ENCODE results near the gene TRIP6. TPM values are rescaled to one million over a fixed set of nuclear protein-coding genes. Genes with fewer than 3 reads are reported as not detected.
A peak's percentile ranks its signal among the peaks of the same experiment; 100 is the strongest.

Gene TRIP6
- total and polyA plus RNA-seq, 5 donors from 2014 or later = 2.8 to 8.4 (median 3.7) TPM

DNA sequence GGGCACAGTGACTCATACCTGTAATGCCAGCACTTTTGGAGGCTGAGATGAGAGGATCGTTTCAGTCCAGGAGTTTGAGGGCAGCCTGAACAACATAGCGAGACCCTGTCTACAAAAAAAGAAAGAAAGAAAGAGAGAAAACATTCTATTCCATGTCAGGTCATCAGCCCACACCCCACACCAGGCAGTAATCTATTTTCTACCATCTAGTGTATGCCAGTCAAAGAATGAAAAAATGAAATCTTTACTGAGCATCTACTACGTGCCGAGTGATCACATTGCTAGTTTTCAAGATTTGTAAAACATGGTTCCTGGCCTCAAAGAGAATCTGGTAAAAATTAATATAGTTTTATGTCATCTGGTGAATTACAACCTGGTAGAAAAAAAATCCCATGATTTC is 36.8 kb upstream of the TRIP6 start:
- H3K4me1 Mint-ChIP-seq = peaks cover 0 to 26% (median 11%) of the 10 kb centered on the region in 4 donors
- H3K36me3 ChIP-seq (ENCODE audit: control insufficient read depth, insufficient read depth, low read length) = no peaks in the 10 kb centered on the region
- no peak for DNase-seq
- no peak overlapping the region for H3K4me3 Mint-ChIP-seq
- H3K9me3 ChIP-seq (ENCODE audit: control insufficient read depth in 2 of 2, low read length in 2 of 2) = no peaks in the 10 kb centered on the region
- H3K27me3 Mint-ChIP-seq = peaks cover 52% of the 10 kb centered on the region
- peaks cover 20% of the 10 kb centered on the region for H3K4me1 ChIP-seq (ENCODE audit: control insufficient read depth, insufficient read depth, low read length, poor library complexity, severe bottlenecking)
- no peak for ATAC-seq (ENCODE audit: low read depth in 2 of 2)
- no peak overlapping the region for H3K27ac ChIP-seq (ENCODE audit: insufficient read depth, low read length, poor library complexity, severe bottlenecking)
- no peaks in the 10 kb centered on the region for H3K36me3 Mint-ChIP-seq
- peaks cover 9% of the 10 kb centered on the region for H3K27me3 ChIP-seq (ENCODE audit: control insufficient read depth, insufficient read depth, low read length)
- H3K27ac Mint-ChIP-seq = no peak overlapping the region
- H3K9me3 Mint-ChIP-seq = peaks cover 0 to 2% (median 0%) of the 10 kb centered on the region in 7 donors
- H3K4me3 ChIP-seq (ENCODE audit: low read depth, low read length) = no peak overlapping the region

DNA sequence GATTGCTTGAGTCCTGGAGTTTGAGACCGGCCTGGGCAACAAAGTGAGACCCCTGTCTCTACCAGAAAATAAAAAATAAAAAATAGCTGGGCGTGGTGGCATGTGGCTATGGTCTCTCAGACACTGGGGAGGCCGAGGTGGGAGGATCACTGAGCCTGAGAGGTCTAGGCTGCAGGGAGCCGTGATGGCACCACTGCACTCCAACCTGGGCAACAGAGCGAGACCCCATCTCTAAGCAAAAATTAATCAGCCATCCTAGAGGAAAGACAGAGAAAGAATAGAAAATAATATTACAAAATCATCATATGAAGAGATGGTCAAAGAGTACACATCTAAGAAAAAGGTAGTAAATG is 34.9 kb upstream of the TRIP6 start:
- peaks cover 4% of the 10 kb centered on the region for H3K27me3 ChIP-seq (ENCODE audit: control insufficient read depth, insufficient read depth, low read length)
- peaks cover 14% of the 10 kb centered on the region for H3K4me1 ChIP-seq (ENCODE audit: control insufficient read depth, insufficient read depth, low read length, poor library complexity, severe bottlenecking)
- no peaks in the 10 kb centered on the region for H3K36me3 Mint-ChIP-seq
- DNase-seq (no peak), ATAC-seq (ENCODE audit: low read depth in 2 of 2) (no peak)
- peaks cover 0 to 2% (median 0%) of the 10 kb centered on the region in 7 donors for H3K9me3 Mint-ChIP-seq
- H3K4me3 ChIP-seq (ENCODE audit: low read depth, low read length) = no peak overlapping the region
- no peaks in the 10 kb centered on the region for H3K9me3 ChIP-seq (ENCODE audit: control insufficient read depth in 2 of 2, low read length in 2 of 2)
- H3K4me3 Mint-ChIP-seq = no peak overlapping the region
- peaks cover 0 to 23% (median 10%) of the 10 kb centered on the region in 4 donors for H3K4me1 Mint-ChIP-seq
- H3K36me3 ChIP-seq (ENCODE audit: control insufficient read depth, insufficient read depth, low read length) = no peaks in the 10 kb centered on the region
- H3K27ac ChIP-seq (ENCODE audit: insufficient read depth, low read length, poor library complexity, severe bottlenecking) = no peak overlapping the region
- H3K27me3 Mint-ChIP-seq = peaks cover 39% of the 10 kb centered on the region
- H3K27ac Mint-ChIP-seq = no peak overlapping the region

DNA sequence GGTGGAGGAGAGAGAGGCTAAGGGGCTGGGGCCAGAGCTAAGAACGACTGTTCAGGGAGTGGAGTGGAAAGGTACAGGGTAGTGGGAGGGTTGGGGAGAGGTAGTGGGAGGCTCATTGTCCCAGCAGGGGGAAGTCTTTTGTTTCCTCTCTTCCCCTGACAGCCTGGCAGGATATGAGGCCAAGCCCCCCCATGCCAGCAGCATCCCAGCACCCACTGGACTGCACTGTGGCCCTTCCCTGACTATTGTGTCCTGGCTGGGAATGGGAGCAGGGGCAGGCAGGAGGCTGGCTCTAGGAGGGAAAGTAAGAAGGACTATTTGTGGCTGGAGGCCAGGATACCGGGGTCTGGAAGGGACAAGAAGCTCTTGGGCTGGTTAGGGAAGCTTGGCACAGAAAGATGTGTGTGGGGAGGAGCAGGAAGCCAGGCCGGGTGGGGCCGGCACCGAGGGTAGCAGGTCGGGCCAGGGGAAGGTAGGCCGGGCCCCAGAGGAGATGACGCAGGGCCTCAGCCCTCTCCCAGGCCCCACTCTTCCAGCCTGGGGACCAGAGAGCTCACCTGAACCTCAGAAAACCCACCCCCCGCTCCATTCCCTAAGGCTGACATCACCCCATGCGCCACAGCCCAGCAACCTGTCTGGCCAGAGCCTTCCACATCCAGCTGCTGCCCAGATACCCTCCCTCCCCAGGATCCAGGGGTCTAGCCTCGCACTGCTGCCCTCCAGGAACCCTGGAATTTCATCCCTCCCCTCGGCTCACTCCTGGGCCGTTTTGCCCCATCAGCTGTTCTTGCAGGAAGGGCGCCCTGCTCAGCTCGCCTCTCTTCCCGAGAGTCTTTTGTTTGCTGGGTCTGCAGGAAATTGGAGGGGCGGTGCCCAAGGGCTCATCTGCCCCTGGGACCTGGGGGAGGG is 31.0 kb upstream of the TRIP6 start:
- Mint-ChIP-seq H3K4me3 (peak overlapping the region in 2 of 4 donors; percentile 64 to 90), H3K27me3 (peaks cover 10% of the 10 kb centered on the region), H3K9me3 (peaks cover 0 to 2% (median 0%) of the 10 kb centered on the region in 7 donors), H3K36me3 (no peaks in the 10 kb centered on the region), H3K27ac (peak overlapping the region in 2 of 3 donors; percentile 56 to 74), H3K4me1 (peaks cover 0 to 16% (median 8%) of the 10 kb centered on the region in 4 donors)
- ATAC-seq (ENCODE audit: low read depth in 2 of 2) = no peak
- H3K27ac ChIP-seq (ENCODE audit: insufficient read depth, low read length, poor library complexity, severe bottlenecking) = no peak overlapping the region
- no peak for DNase-seq
- H3K36me3 ChIP-seq (ENCODE audit: control insufficient read depth, insufficient read depth, low read length) = no peaks in the 10 kb centered on the region
- H3K4me1 ChIP-seq (ENCODE audit: control insufficient read depth, insufficient read depth, low read length, poor library complexity, severe bottlenecking) = no peaks in the 10 kb centered on the region
- no peak overlapping the region for H3K4me3 ChIP-seq (ENCODE audit: low read depth, low read length)
- H3K9me3 ChIP-seq (ENCODE audit: control insufficient read depth in 2 of 2, low read length in 2 of 2) = no peaks in the 10 kb centered on the region
- no peaks in the 10 kb centered on the region for H3K27me3 ChIP-seq (ENCODE audit: control insufficient read depth, insufficient read depth, low read length)

DNA sequence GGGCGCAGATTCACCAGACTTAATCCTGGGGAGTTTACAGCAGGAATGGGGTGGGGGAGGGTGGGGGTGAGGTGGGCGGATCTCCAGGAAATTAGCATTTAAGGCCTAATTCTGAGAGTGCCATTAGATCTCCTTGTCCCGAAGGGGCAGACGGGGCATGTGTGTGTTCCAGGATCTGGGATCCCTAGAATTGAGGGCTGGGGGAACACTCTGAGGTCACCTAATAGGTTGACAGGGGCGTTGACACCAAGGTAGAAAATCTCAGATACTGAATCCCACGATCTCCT is 30.4 kb upstream of the TRIP6 start:
- Mint-ChIP-seq H3K27me3 (peaks cover 6% of the 10 kb centered on the region), H3K4me3 (peak overlapping the region; percentile 80 to 94 (median 88)), H3K9me3 (peaks cover 0 to 2% (median 0%) of the 10 kb centered on the region in 7 donors), H3K4me1 (peaks cover 0 to 16% (median 8%) of the 10 kb centered on the region in 4 donors), H3K27ac (peak overlapping the region in 2 of 3 donors; percentile 82 to 88), H3K36me3 (no peaks in the 10 kb centered on the region)
- Histone ChIP-seq H3K9me3 (ENCODE audit: control insufficient read depth in 2 of 2, low read length in 2 of 2) (no peaks in the 10 kb centered on the region), H3K36me3 (ENCODE audit: control insufficient read depth, insufficient read depth, low read length) (no peaks in the 10 kb centered on the region), H3K27me3 (ENCODE audit: control insufficient read depth, insufficient read depth, low read length) (no peaks in the 10 kb centered on the region), H3K4me1 (ENCODE audit: control insufficient read depth, insufficient read depth, low read length, poor library complexity, severe bottlenecking) (no peaks in the 10 kb centered on the region), H3K4me3 (ENCODE audit: low read depth, low read length) (peak overlapping the region; percentile 61), H3K27ac (ENCODE audit: insufficient read depth, low read length, poor library complexity, severe bottlenecking) (no peak overlapping the region)
- DNase-seq (no peak), ATAC-seq (ENCODE audit: low read depth in 2 of 2) (no peak)

DNA sequence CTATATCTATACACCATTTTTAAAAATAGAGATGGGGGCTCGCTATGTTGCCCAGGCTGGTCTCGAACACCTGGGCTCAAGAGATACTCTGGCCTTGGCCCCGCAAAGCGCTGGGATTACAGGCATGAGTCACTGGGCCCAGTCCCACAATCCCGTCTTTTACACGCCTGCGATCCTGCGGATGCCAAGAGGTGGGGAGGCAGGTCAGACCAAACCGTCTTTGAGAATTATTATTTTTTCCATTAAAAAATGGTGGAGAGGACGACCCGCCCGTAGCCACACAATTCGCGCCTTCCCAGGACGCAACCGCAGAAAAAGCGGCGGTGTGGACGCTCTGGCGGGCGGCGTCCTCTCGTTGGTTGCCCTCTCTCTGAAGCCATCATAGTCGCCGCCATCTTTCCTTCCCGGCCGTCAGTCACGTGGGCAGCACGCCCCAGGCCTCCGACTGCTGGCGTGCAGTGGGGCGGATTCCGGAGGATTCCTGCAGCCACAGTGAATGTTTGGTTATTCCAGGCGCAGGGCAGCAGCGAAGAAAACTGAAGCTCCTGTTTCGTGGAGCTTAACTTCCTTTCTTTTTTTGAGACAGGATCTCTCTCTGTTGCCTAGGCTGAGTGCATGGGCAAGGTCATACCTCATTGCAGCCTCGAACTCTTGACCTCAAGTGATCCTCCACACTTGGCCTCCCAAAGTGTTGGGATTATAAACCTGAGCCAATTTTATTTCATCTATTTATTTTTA is 29.9 kb upstream of the TRIP6 start:
- Histone ChIP-seq H3K4me1 (ENCODE audit: control insufficient read depth, insufficient read depth, low read length, poor library complexity, severe bottlenecking) (no peaks in the 10 kb centered on the region), H3K27me3 (ENCODE audit: control insufficient read depth, insufficient read depth, low read length) (no peaks in the 10 kb centered on the region), H3K27ac (ENCODE audit: insufficient read depth, low read length, poor library complexity, severe bottlenecking) (no peak overlapping the region), H3K9me3 (ENCODE audit: control insufficient read depth in 2 of 2, low read length in 2 of 2) (no peaks in the 10 kb centered on the region), H3K36me3 (ENCODE audit: control insufficient read depth, insufficient read depth, low read length) (no peaks in the 10 kb centered on the region), H3K4me3 (ENCODE audit: low read depth, low read length) (peak overlapping the region; percentile 61)
- Mint-ChIP-seq H3K27me3 (peaks cover 2% of the 10 kb centered on the region), H3K4me1 (peaks cover 0 to 16% (median 8%) of the 10 kb centered on the region in 4 donors), H3K9me3 (peaks cover 0 to 2% (median 0%) of the 10 kb centered on the region in 7 donors), H3K27ac (peak overlapping the region; percentile 82 to 88 (median 86)), H3K4me3 (peak overlapping the region; percentile 80 to 94 (median 88)), H3K36me3 (no peaks in the 10 kb centered on the region)
- ATAC-seq (ENCODE audit: low read depth in 2 of 2) (peak; percentile 97 to 98), DNase-seq (peak; percentile 54 to 86 (median 59))

DNA sequence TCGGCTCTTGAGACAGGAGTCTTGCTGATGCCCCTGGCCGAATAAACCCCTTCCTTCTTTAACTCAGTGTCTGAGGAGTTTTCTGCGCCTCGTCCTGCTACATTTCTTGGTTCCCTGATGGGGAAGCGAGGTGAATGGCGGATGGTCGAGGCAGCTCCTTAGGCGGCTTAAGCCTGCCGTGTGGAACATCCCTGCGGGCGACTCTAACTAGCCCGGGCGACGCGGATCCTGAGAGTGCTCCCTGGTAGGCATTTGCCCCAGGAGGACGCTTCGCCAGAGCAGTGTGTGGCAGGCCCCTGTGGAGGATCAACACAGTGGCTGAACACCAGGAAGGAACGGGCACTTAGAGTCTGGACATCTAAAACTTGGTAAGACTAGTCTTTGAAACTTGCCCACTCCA is 27.8 kb upstream of the TRIP6 start:
- Histone ChIP-seq H3K27me3 (ENCODE audit: control insufficient read depth, insufficient read depth, low read length) (no peaks in the 10 kb centered on the region), H3K4me1 (ENCODE audit: control insufficient read depth, insufficient read depth, low read length, poor library complexity, severe bottlenecking) (no peaks in the 10 kb centered on the region), H3K9me3 (ENCODE audit: control insufficient read depth in 2 of 2, low read length in 2 of 2) (no peaks in the 10 kb centered on the region), H3K36me3 (ENCODE audit: control insufficient read depth, insufficient read depth, low read length) (no peaks in the 10 kb centered on the region), H3K4me3 (ENCODE audit: low read depth, low read length) (no peak overlapping the region), H3K27ac (ENCODE audit: insufficient read depth, low read length, poor library complexity, severe bottlenecking) (no peak overlapping the region)
- H3K4me3 Mint-ChIP-seq = no peak overlapping the region
- DNase-seq (no peak), ATAC-seq (ENCODE audit: low read depth in 2 of 2) (no peak)
- peaks cover 0 to 2% (median 0%) of the 10 kb centered on the region in 7 donors for H3K9me3 Mint-ChIP-seq
- H3K4me1 Mint-ChIP-seq = peaks cover 0 to 14% (median 8%) of the 10 kb centered on the region in 4 donors
- no peaks in the 10 kb centered on the region for H3K36me3 Mint-ChIP-seq
- no peaks in the 10 kb centered on the region for H3K27me3 Mint-ChIP-seq
- no peak overlapping the region for H3K27ac Mint-ChIP-seq

DNA sequence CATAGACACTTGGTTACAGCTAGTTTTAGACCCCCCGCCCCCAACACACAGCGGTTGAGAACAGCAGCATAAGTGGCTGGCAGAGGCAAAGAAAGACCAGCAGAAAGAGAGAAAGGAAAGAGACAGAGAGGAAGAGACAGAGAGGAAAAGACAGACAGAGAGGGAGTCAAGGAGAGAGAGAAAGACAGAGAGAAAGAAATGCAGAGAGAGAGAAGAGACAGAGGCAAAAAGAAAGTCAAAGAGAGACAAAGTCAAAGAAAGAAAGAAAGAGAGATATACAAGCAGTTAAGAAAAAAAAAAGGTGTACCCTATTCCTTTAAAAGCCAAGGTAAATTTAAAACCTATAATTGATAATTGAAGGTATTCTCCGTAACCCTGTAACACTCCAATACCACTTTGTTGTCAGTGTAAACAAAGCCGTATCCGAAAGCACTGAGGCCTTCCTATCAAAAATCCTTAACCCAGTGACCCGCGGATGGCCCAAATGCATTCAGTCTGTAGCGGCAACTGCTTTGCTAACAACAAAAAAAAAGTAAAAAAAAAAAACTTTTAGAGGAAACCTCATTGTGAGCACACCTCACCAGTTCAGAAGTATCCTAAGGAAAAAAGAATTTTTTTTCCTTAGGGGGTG is 26.6 kb upstream of the TRIP6 start:
- no peak overlapping the region for H3K4me3 ChIP-seq (ENCODE audit: low read depth, low read length)
- H3K9me3 ChIP-seq (ENCODE audit: control insufficient read depth in 2 of 2, low read length in 2 of 2) = no peaks in the 10 kb centered on the region
- no peak overlapping the region for H3K27ac ChIP-seq (ENCODE audit: insufficient read depth, low read length, poor library complexity, severe bottlenecking)
- H3K4me3 Mint-ChIP-seq = peak overlapping the region in 1 of 4 donors; percentile 36
- ATAC-seq (ENCODE audit: low read depth in 2 of 2) (no peak), DNase-seq (no peak)
- no peaks in the 10 kb centered on the region for H3K4me1 ChIP-seq (ENCODE audit: control insufficient read depth, insufficient read depth, low read length, poor library complexity, severe bottlenecking)
- no peak overlapping the region for H3K27ac Mint-ChIP-seq
- H3K27me3 Mint-ChIP-seq = no peaks in the 10 kb centered on the region
- peaks cover 0 to 2% (median 0%) of the 10 kb centered on the region in 7 donors for H3K9me3 Mint-ChIP-seq
- no peaks in the 10 kb centered on the region for H3K36me3 ChIP-seq (ENCODE audit: control insufficient read depth, insufficient read depth, low read length)
- peaks cover 0 to 12% (median 8%) of the 10 kb centered on the region in 4 donors for H3K4me1 Mint-ChIP-seq
- no peaks in the 10 kb centered on the region for H3K36me3 Mint-ChIP-seq
- H3K27me3 ChIP-seq (ENCODE audit: control insufficient read depth, insufficient read depth, low read length) = no peaks in the 10 kb centered on the region
